ENCODE data around the gene TAF10. TPM values are rescaled to one million over a fixed set of nuclear protein-coding genes. Genes with fewer than 3 reads are reported as not detected.

TAF10 gene
- total RNA-seq, 1 experiment from 2014 or later: 387 TPM

DNA sequence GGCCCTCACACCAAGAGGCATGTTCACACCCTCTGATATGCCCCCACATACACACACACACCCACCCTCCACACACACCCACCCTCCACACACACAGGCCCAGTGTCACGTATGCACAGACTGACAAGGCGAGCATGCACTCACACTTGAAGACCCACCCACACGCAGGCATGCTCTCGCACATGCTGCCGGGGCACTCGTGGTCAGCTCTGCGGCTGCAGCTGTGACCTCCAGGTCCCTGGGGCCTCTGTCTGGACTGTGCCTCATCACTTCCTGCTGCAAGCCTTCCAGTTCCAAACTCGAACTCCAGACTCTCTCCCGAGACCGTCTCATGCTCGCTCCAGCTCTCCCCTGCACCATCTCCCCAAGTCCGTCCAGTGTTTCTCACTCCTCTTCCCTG is 34.1 kb upstream of the TAF10 start:
- Histone ChIP-seq H3K4me1 (ENCODE audit: control insufficient read depth, insufficient read depth, low read length) (no peaks in the 10 kb centered on the region), H3K36me3 (ENCODE audit: control insufficient read depth, insufficient read depth, low read length) (no peaks in the 10 kb centered on the region), H3K27me3 (ENCODE audit: control insufficient read depth, insufficient read depth, low read length) (peaks cover 32% of the 10 kb centered on the region), H3K27ac (ENCODE audit: low read length) (no peak overlapping the region), H3K4me3 (ENCODE audit: low read depth in 2 of 2, low read length in 2 of 2) (no peak overlapping the region), H3K9me3 (ENCODE audit: control insufficient read depth, insufficient read depth, low read depth, low read length) (no peaks in the 10 kb centered on the region)
- DNase-seq (ENCODE audit: low read depth, low spot score): no peak
- no TSS peak for BruUV-seq (replicated peaks)
- no peak for ATAC-seq
- POLR2A ChIA-PET: no interaction called here
- CTCF ChIA-PET: no interaction called here
- intact Hi-C loops (cut with micrococcal nuclease; ENCODE audit: unreplicated experiment) (no loop called here), in situ Hi-C loops (cut with HindIII; ENCODE audit: low pct_unique_long_range_greater_than_20kb, low sequenced_read_pairs) (no loop called here)
- TF ChIP-seq REST (IDR thresholded peaks at IDR 0.05; ENCODE audit: insufficient read depth in 1 of 2, low read depth in 2 of 2, low read length in 1 of 2): no peak
- TF ChIP-seq, protein P1, sequence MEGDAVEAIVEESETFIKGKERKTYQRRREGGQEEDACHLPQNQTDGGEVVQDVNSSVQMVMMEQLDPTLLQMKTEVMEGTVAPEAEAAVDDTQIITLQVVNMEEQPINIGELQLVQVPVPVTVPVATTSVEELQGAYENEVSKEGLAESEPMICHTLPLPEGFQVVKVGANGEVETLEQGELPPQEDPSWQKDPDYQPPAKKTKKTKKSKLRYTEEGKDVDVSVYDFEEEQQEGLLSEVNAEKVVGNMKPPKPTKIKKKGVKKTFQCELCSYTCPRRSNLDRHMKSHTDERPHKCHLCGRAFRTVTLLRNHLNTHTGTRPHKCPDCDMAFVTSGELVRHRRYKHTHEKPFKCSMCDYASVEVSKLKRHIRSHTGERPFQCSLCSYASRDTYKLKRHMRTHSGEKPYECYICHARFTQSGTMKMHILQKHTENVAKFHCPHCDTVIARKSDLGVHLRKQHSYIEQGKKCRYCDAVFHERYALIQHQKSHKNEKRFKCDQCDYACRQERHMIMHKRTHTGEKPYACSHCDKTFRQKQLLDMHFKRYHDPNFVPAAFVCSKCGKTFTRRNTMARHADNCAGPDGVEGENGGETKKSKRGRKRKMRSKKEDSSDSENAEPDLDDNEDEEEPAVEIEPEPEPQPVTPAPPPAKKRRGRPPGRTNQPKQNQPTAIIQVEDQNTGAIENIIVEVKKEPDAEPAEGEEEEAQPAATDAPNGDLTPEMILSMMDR (IDR thresholded peaks at IDR 0.05): no peak
- TF ChIP-seq SIN3A (IDR thresholded peaks at IDR 0.05; ENCODE audit: borderline replicate concordance, insufficient read depth, low read depth, low read length): no peak
- TF ChIP-seq POLR2AphosphoS5 (IDR thresholded peaks at IDR 0.05; ENCODE audit: low read depth, low read length): no peak
- no peak for TF ChIP-seq TCF7L2 (IDR thresholded peaks at IDR 0.05; ENCODE audit: low read depth, low read length)

DNA sequence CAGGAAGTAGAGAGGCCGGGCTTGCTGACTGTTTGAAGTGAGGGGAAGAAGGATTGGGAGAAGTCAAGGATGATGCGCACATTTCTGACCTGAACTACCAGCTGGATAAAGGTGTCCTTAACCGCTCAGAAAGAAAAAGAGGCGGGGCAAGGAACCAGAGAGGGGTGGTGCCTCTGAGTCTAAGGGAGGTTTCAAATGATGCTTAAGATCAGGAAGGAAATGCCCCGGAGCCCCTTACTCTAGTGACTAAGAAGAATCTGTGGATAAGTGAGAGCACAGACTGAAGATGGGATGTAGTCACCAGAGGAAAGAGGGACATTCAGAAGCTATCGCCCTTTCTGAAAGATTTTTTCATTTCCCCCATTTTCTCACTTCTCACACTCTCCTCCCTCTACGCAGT is 30.9 kb upstream of the TAF10 start:
- peaks cover 10% of the 10 kb centered on the region for H3K27me3 ChIP-seq (ENCODE audit: control insufficient read depth, insufficient read depth, low read length)
- H3K9me3 ChIP-seq (ENCODE audit: control insufficient read depth, insufficient read depth, low read depth, low read length): no peaks in the 10 kb centered on the region
- DNase-seq (ENCODE audit: low read depth, low spot score): no peak
- peaks cover 2% of the 10 kb centered on the region for H3K4me1 ChIP-seq (ENCODE audit: control insufficient read depth, insufficient read depth, low read length)
- no TSS peak for BruUV-seq (replicated peaks)
- H3K4me3 ChIP-seq (ENCODE audit: low read depth in 2 of 2, low read length in 2 of 2): no peak overlapping the region
- TF ChIP-seq POLR2AphosphoS5 (IDR thresholded peaks at IDR 0.05; ENCODE audit: low read depth, low read length): no peak
- no peak for TF ChIP-seq REST (IDR thresholded peaks at IDR 0.05; ENCODE audit: insufficient read depth in 1 of 2, low read depth in 2 of 2, low read length in 1 of 2)
- no peak for TF ChIP-seq SIN3A (IDR thresholded peaks at IDR 0.05; ENCODE audit: borderline replicate concordance, insufficient read depth, low read depth, low read length)
- TF ChIP-seq, protein P1 (IDR thresholded peaks at IDR 0.05): no peak
- TF ChIP-seq TCF7L2 (IDR thresholded peaks at IDR 0.05; ENCODE audit: low read depth, low read length): no peak
- in situ Hi-C loops (cut with HindIII; ENCODE audit: low pct_unique_long_range_greater_than_20kb, low sequenced_read_pairs): no loop called here
- ChIA-PET CTCF (interaction anchor here (0.6 kb wide), 1 partner anchor 45 kb away, joined by 4 read pairs; no protein-coding TSS in a partner anchor), POLR2A (no interaction called here)
- no peak for ATAC-seq
- intact Hi-C loops (cut with micrococcal nuclease; ENCODE audit: unreplicated experiment): no loop called here
- no peak overlapping the region for H3K27ac ChIP-seq (ENCODE audit: low read length)
- no peaks in the 10 kb centered on the region for H3K36me3 ChIP-seq (ENCODE audit: control insufficient read depth, insufficient read depth, low read length)
